Measurements from ENCODE around the gene IQSEC2.

IQSEC2 gene

DNA sequence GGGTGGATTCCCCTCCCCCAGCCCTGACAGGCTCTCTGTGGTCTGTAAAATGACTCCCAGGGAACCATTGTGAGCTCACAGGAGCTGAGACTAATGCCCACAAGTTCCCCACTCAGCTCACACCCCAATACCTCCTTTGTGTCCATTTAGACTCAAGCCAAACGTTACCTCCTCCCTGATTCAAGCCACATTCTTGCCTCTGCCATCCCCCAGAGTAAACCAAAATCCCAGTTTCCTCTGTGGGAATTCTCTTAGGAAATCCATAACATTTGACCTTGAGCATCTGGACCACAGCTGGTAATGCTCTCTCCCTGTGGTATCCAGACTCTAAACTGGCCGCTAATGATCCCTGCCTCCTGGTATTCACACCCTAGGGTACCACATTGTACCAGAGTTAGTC lies 30.1 kb downstream of the IQSEC2 start:
- no peak overlapping the region for H3K27ac ChIP-seq
- no peak for TF ChIP-seq CTCF (conservative IDR thresholded peaks at IDR 0.05)

GRCh38 chrX:53250556-53250955 lies 30.8 kb downstream of the IQSEC2 start:
- TF ChIP-seq CTCF (conservative IDR thresholded peaks at IDR 0.05): no peak
- no peak overlapping the region for H3K27ac ChIP-seq

DNA sequence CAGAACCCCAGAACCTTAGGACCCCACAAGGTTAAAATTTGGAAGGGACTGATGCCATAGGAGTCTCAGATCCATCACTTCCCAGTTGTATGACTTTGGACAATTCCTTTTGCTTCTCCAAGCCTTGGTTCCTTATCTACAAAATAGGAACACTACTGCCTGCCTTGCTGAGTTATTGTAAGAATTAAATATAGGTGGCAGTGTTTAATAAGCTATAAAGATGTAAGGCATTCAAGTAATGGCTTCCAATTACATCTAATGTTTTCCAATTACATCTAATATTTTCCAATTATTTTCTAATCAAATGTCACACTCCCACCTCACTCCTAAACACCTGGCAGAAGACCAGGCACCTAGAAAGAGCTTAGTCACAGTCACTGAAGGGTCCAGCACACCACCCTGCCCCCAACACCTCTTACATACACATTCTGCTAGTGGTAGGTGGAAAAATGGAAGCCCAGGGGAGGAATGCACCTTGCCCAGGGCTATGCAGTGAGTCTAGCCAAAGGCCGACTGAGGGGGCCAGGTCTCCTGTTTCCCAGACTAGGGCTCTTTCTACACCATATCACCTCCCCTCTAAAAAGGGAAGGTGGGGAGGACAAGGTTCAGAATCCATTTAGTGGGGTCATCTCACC lies 31.9 kb downstream of the IQSEC2 start:
- no peak overlapping the region for H3K27ac ChIP-seq
- no peak for TF ChIP-seq CTCF (conservative IDR thresholded peaks at IDR 0.05)

DNA sequence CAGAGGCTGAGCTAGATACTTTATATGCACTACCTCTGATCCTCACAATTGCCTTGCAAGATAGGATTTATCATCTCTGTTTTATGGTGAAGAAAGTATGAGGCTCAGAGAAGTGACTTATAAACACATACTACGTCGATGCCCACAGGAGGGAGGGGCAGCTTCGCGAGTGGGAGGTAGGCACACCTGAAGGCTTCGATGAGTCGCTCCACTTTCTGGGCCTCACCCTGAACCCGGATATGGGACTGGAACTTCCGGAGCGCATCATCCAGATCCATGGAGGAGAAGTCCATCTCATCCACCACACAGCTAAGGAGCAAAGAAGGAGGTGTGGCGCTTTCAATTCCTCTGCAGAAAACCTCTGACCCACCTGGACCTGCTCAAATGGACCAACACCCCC lies 33.5 kb downstream of the IQSEC2 start:
- no peak for TF ChIP-seq CTCF (conservative IDR thresholded peaks at IDR 0.05)
- no peak overlapping the region for H3K27ac ChIP-seq

- H3K27ac ChIP-seq: no peak overlapping the region
- no peak for TF ChIP-seq CTCF (conservative IDR thresholded peaks at IDR 0.05)
Measured at GRCh38 chrX:53246231-53246630, 35.2 kb downstream of the IQSEC2 start.

- no peak overlapping the region for H3K27ac ChIP-seq
- TF ChIP-seq CTCF (conservative IDR thresholded peaks at IDR 0.05): no peak
Measured at GRCh38 chrX:53244610-53245009, 36.8 kb downstream of the IQSEC2 start.

DNA sequence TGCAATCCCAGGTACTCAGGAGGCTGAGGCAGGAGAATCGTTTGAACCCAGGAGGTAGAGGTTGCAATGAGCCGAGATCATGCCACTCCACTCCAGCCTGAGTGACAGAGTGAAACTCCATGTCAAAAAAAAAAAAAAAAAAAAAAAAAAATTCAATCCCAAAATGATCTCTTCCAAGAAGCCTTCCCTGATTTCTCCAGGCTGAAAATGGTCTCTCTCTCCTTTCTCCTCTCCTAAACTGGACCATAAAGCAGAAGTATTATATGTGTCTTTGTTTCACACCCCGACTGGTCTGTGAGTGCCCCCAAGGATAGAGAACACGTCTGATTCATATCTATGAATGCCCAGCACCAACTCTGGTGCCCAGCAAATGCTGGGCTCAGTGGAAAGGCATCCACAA lies 39.1 kb downstream of the IQSEC2 start:
- TF ChIP-seq CTCF (conservative IDR thresholded peaks at IDR 0.05): no peak
- no peak overlapping the region for H3K27ac ChIP-seq
